Cardiac septum (tissue), 1 donor: Measurements from ENCODE around the gene TLK1. TPM values are rescaled to one million over a fixed set of nuclear protein-coding genes. Genes with fewer than 3 reads are reported as not detected.
A peak's percentile ranks its signal among the peaks of the same experiment; 100 is the strongest.

ENCODE experiments used
- DNase-seq: peaks from one replicate; pipeline ENCODE4 v3.0.0-alpha.2; 2020; ENCODE audit warnings: low spot score
- intact Hi-C: fragments of 100-400 bp; cut with DNase I; formaldehyde crosslinking; loops from one replicate; pipeline ENCODE4 v1.14.0; 2022
- total RNA-seq: library from RNA; stranded (reverse); fragmentation: NEBNext Ultra II Directional; extraction: Animal tissue kit (Norgen Biotek cat#: 25700); gene quantifications from one replicate; pipeline ENCODE4 v1.2.1, GENCODE V29; 2021
- donor health status: DM: no; HTN: no; CAD: no.

TLK1 gene
- total RNA-seq, 1 donor from 2014 or later = 31.8 TPM

GRCh38 chr2:170974304-170974993 is 186.2 kb downstream of the TLK1 start:
- intact Hi-C loops = loop anchor here (5.0 kb wide), 1 partner anchor 458 kb away; the partner anchor contains the start of genes DCAF17 and METTL8

GRCh38 chr2:170973492-170974303 is 187.0 kb downstream of the TLK1 start:
- intact Hi-C loops = loop anchor here (1.0 to 5.0 kb wide), 3 partner anchors 187 to 459 kb away; partner anchors contain the start of genes DCAF17, METTL8 and TLK1
- peak; percentile 92 for DNase-seq

More at GRCh38 chr2:170974304-170974993, 186.2 kb downstream of the TLK1 start:
- DNase-seq = no peak

- no peak for DNase-seq
- intact Hi-C loops = loop anchor here (1.0 to 5.0 kb wide), 3 partner anchors 187 to 459 kb away; partner anchors contain the start of genes DCAF17, METTL8 and TLK1
These were observed 187.5 kb downstream of the TLK1 start for GRCh38 chr2:170973225-170973491.

GRCh38 chr2:170972296-170973224 is 188.1 kb downstream of the TLK1 start:
- DNase-seq = no peak
- intact Hi-C loops = loop anchor here (1.0 to 5.0 kb wide), 3 partner anchors 188 to 460 kb away; partner anchors contain the start of genes DCAF17, METTL8 and TLK1

- no peak for DNase-seq
- intact Hi-C loops = loop anchor here (5.0 kb wide), 1 partner anchor 461 kb away; the partner anchor contains the start of genes DCAF17 and METTL8
These were observed 189.6 kb downstream of the TLK1 start for GRCh38 chr2:170971071-170971470.

GRCh38 chr2:170969872-170970496 is 190.7 kb downstream of the TLK1 start:
- intact Hi-C loops = loop anchor here (5.0 kb wide), 1 partner anchor 462 kb away; the partner anchor contains the start of genes DCAF17 and METTL8
- no peak for DNase-seq

GRCh38 chr2:170969030-170969429 is 191.7 kb downstream of the TLK1 start:
- no peak for DNase-seq
- intact Hi-C loops = no loop called here

GRCh38 chr2:170968205-170969003 is 192.3 kb downstream of the TLK1 start:
- intact Hi-C loops = no loop called here
- DNase-seq = no peak

- DNase-seq = no peak
- intact Hi-C loops = no loop called here
These were observed 193.1 kb downstream of the TLK1 start for GRCh38 chr2:170967553-170967952.

GRCh38 chr2:170966648-170967396 is 193.9 kb downstream of the TLK1 start:
- intact Hi-C loops = no loop called here

GRCh38 chr2:170965446-170966225 is 195.1 kb downstream of the TLK1 start:
- no peak for DNase-seq
- intact Hi-C loops = no loop called here

More at GRCh38 chr2:170966648-170967396, 193.9 kb downstream of the TLK1 start:
- DNase-seq = no peak

- no peak for DNase-seq
- intact Hi-C loops = no loop called here
These were observed 197.3 kb downstream of the TLK1 start for GRCh38 chr2:170963386-170963785.

- intact Hi-C loops = no loop called here
- no peak for DNase-seq
These were observed 206.8 kb downstream of the TLK1 start for GRCh38 chr2:170953941-170954340.

- intact Hi-C loops = no loop called here
- DNase-seq = no peak
These were observed 210.4 kb downstream of the TLK1 start for GRCh38 chr2:170950221-170950761.

- intact Hi-C loops = no loop called here
- no peak for DNase-seq
These were observed 211.3 kb downstream of the TLK1 start for GRCh38 chr2:170949415-170949814.

- no peak for DNase-seq
- intact Hi-C loops = no loop called here
These were observed 216.1 kb downstream of the TLK1 start for GRCh38 chr2:170944545-170944944.

- intact Hi-C loops = no loop called here
- DNase-seq = no peak
These were observed 217.1 kb downstream of the TLK1 start for GRCh38 chr2:170943596-170943995.
